Liver (tissue), 3 donors: ENCODE measurements around the gene NAXD.
"Not testable (repeated sequence)": the region's sequence is repeated elsewhere in the genome, so short reads cannot be mapped to it uniquely, and the experiment has no call there.

Experiments
- ATF3 ChIP-seq: IDR thresholded peaks from 2 replicates; pipeline ENCODE4 v1.6.1; 2016; ENCODE audit warnings: antibody characterized with exemption
- CTCF ChIP-seq: fragments of 150-350 bp; IDR thresholded peaks from 2 replicates; pipeline ENCODE4 v1.5.1; 2017; ENCODE audit warnings: improper control_type of control experiment, low read depth, low read length; ENCODE audit not compliant: missing input control
- EGR1 ChIP-seq, 2 donors: IDR thresholded peaks; 2 replicates each; pipeline ENCODE4 v1.6.1; 2016 to 2018; ENCODE audit warnings: antibody characterized with exemption in 2 of 2, low read depth in 2 of 2
- GABPA ChIP-seq, 2 donors: IDR thresholded peaks in 1 of 2; conservative IDR thresholded peaks in 1 of 2; 2 replicates each; pipeline ENCODE4 v1.6.1; 2016; ENCODE audit warnings: antibody characterized with exemption in 2 of 2, mild to moderate bottlenecking in 1 of 2, moderate library complexity in 1 of 2
- HNF4G ChIP-seq: IDR thresholded peaks from 2 replicates; pipeline ENCODE4 v1.6.1; 2016; ENCODE audit warnings: antibody characterized with exemption
- JUND ChIP-seq, 2 donors: IDR thresholded peaks; 2 replicates each; pipeline ENCODE4 v1.6.1; 2016; ENCODE audit warnings: antibody characterized with exemption in 2 of 2
- MAX ChIP-seq: IDR thresholded peaks from 2 replicates; pipeline ENCODE4 v1.6.1; 2016; ENCODE audit warnings: antibody characterized with exemption
- NR2F2 ChIP-seq: IDR thresholded peaks from 2 replicates; pipeline ENCODE4 v1.6.1; 2016; ENCODE audit warnings: antibody characterized with exemption
- RAD21 ChIP-seq, 2 donors: IDR thresholded peaks; 2 replicates each; pipeline ENCODE4 v1.6.1; 2016; ENCODE audit warnings: antibody characterized with exemption in 2 of 2, mild to moderate bottlenecking in 2 of 2
- REST ChIP-seq: IDR thresholded peaks from 2 replicates; pipeline ENCODE4 v1.6.1; 2016; ENCODE audit warnings: antibody characterized with exemption, mild to moderate bottlenecking
- SP1 ChIP-seq: IDR thresholded peaks from 2 replicates; pipeline ENCODE4 v1.6.1; 2018; ENCODE audit warnings: antibody characterized with exemption, mild to moderate bottlenecking
- TAF1 ChIP-seq: conservative IDR thresholded peaks from 2 replicates; pipeline ENCODE4 v1.6.1; 2016; ENCODE audit warnings: antibody characterized with exemption, mild to moderate bottlenecking
- YY1 ChIP-seq: IDR thresholded peaks from 2 replicates; pipeline ENCODE4 v1.6.1; 2016; ENCODE audit warnings: antibody characterized with exemption, mild to moderate bottlenecking
- ZBTB33 ChIP-seq: IDR thresholded peaks from 2 replicates; pipeline ENCODE4 v1.6.1; 2016; ENCODE audit warnings: antibody characterized with exemption
- donor health status: healthy.
- donor health status: healthy.

GRCh38 chr13:110569962-110570361 is 45.4 kb upstream of the NAXD start:
- TF ChIP-seq EGR1 (IDR thresholded peaks at IDR 0.05; ENCODE audit: low read depth in 2 of 2); RAD21 (IDR thresholded peaks at IDR 0.05); CTCF; REST; SP1; TAF1; NR2F2; MAX; YY1; ATF3; JUND (IDR thresholded peaks at IDR 0.05); GABPA (IDR thresholded peaks at IDR 0.05 in 1 of 2, conservative IDR thresholded peaks at IDR 0.05 in 1 of 2); ZBTB33; HNF4G: not testable (repeated sequence)
